Panc1 (cell line): ENCODE results near the gene EIF6. TPM values are rescaled to one million over a fixed set of nuclear protein-coding genes. Genes with fewer than 3 reads are reported as not detected.

Experiments used
- ATAC-seq: fragments of 200-7000 bp; cut with Tn5 transposase; 2 replicates; pipeline ENCODE4 v1.9.1; 2020; ENCODE audit warnings: mild to moderate bottlenecking, moderate library complexity
- BruUV-seq: library from RNA; stranded (reverse); fragments of 400-500 nt; replicated peaks from 2 replicates; lab custom pipeline; 2021; lab: Mats Ljungman, UMichigan
- CTCF ChIA-PET: fragments of 300-600 bp; sonication (Branson Sonifier 250); formaldehyde crosslinking; loops from one replicate; lab custom pipeline; 2022; ENCODE audit warnings: antibody characterized with exemption; lab: Charles Lee
- POLR2A ChIA-PET: fragments of 300-600 bp; sonication (Branson Sonifier 250); formaldehyde crosslinking; loops from one replicate; lab custom pipeline; 2022; ENCODE audit warnings: antibody characterized with exemption; lab: Charles Lee
- DNase-seq: peaks from one replicate; pipeline ENCODE4 v3.0.0-alpha.2; 2010; ENCODE audit warnings: low read depth, low spot score
- H3K27ac ChIP-seq: 2 replicates; pipeline ENCODE4 v1.5.1; 2011; ENCODE audit warnings: mild to moderate bottlenecking, low read length, inconsistent platforms
- H3K27me3 ChIP-seq: fragments of 200-500 bp; sonication (Bioruptor generic); 2 replicates; pipeline ENCODE4 v1.6.0; 2014; ENCODE audit warnings: low read length, inconsistent platforms; ENCODE audit not compliant: control insufficient read depth, insufficient read depth
- H3K36me3 ChIP-seq: fragments of 200-500 bp; sonication (Bioruptor generic); 2 replicates; pipeline ENCODE4 v1.5.1; 2014; ENCODE audit warnings: inconsistent platforms, mild to moderate bottlenecking, low read length, moderate library complexity; ENCODE audit not compliant: control insufficient read depth, insufficient read depth
- H3K4me1 ChIP-seq: 2 replicates; pipeline ENCODE4 v1.5.1; 2011; ENCODE audit warnings: inconsistent platforms, mild to moderate bottlenecking, low read length, moderate library complexity; ENCODE audit not compliant: control insufficient read depth, insufficient read depth
- H3K4me3 ChIP-seq, 2 experiments: 2 replicates each; pipeline ENCODE4 v1.5.1; 2011 to 2012; ENCODE audit warnings: low read depth in 2 of 2, low read length in 2 of 2, mild to moderate bottlenecking in 2 of 2, inconsistent platforms in 1 of 2, moderate library complexity in 1 of 2
- H3K9me3 ChIP-seq: fragments of 200-500 bp; sonication (Bioruptor generic); 2 replicates; pipeline ENCODE4 v1.5.1; 2014; ENCODE audit warnings: low read depth, mild to moderate bottlenecking, inconsistent platforms, low read length, moderate library complexity; ENCODE audit not compliant: control insufficient read depth, insufficient read depth
- POLR2AphosphoS5 ChIP-seq: IDR thresholded peaks from 2 replicates; pipeline ENCODE4 v1.6.1; 2012; ENCODE audit warnings: mild to moderate bottlenecking, low read depth, low read length, moderate library complexity
- REST ChIP-seq, 2 experiments: IDR thresholded peaks; 2 replicates each; pipeline ENCODE4 v1.6.1; 2011 to 2012; ENCODE audit warnings: low read depth in 2 of 2, control low read depth in 1 of 2, low read length in 1 of 2, mild to moderate bottlenecking in 1 of 2, moderate library complexity in 1 of 2; ENCODE audit not compliant: insufficient read depth in 1 of 2
- SIN3A ChIP-seq: IDR thresholded peaks from 2 replicates; pipeline ENCODE4 v1.6.1; 2012; ENCODE audit warnings: low read depth, mild to moderate bottlenecking, low read length, moderate library complexity, borderline replicate concordance; ENCODE audit not compliant: insufficient read depth
- TCF7L2 ChIP-seq: IDR thresholded peaks from 2 replicates; pipeline ENCODE4 v1.6.1; 2011; ENCODE audit warnings: mild to moderate bottlenecking, low read depth, low read length, inconsistent platforms
- in situ Hi-C: cut with HindIII; loops from 2 replicates; pipeline ENCODE4 v1.10.0; 2016; ENCODE audit warnings: low sequenced_read_pairs, low pct_unique_long_range_greater_than_20kb
- intact Hi-C: fragments of 100-400 bp; cut with micrococcal nuclease; formaldehyde crosslinking; loops from one replicate; pipeline ENCODE4 v1.10.0; 2022; ENCODE audit not compliant: unreplicated experiment
- total RNA-seq: library from RNA; stranded (reverse); gene quantifications from one replicate; pipeline ENCODE4 v1.2.1, GENCODE V29; 2021; ENCODE audit not compliant: unreplicated experiment

The EIF6 gene
- total RNA-seq, 1 experiment from 2014 or later = 258 TPM

- intact Hi-C loops = no loop called here
- ChIA-PET CTCF (no interaction called here), POLR2A (interaction anchor here (0.6 kb wide), 1 partner anchor 508 kb away, joined by 6 read pairs; no protein-coding TSS in a partner anchor)
- DNase-seq = no peak
- no TSS peak for BruUV-seq
- H3K27ac ChIP-seq = peak overlapping the region; percentile 94
- no peaks in the 10 kb centered on the region for H3K27me3 ChIP-seq
- in situ Hi-C loops = no loop called here
- peak overlapping the region; percentile 87 to 88 for H3K4me3 ChIP-seq
- 0 out of 2 replicates have a peak, but pooled peaks have one; percentile 9 for TF ChIP-seq SIN3A
- no peak for TF ChIP-seq TCF7L2
- H3K9me3 ChIP-seq = no peaks in the 10 kb centered on the region
- peaks cover 22% of the 10 kb centered on the region for H3K36me3 ChIP-seq
- peak; percentile 3; the same call in 1 of the 2 replicates for ATAC-seq
- H3K4me1 ChIP-seq = peaks cover 37% of the 10 kb centered on the region
Measured at GRCh38 chr20:35277127-35277526, 7.4 kb downstream of the EIF6 start.

- Histone ChIP-seq H3K27ac (peak overlapping the region; percentile 94), H3K36me3 (peaks cover 22% of the 10 kb centered on the region), H3K4me3 (peak overlapping the region; percentile 87 to 88), H3K4me1 (peaks cover 37% of the 10 kb centered on the region), H3K9me3 (no peaks in the 10 kb centered on the region), H3K27me3 (no peaks in the 10 kb centered on the region)
- ChIA-PET CTCF (interaction anchor here (0.7 kb wide), 1 partner anchor 132 kb away, joined by 3 read pairs; no protein-coding TSS in a partner anchor), POLR2A (interaction anchor here (0.6 kb wide), 1 partner anchor 12 kb away, joined by 8 read pairs; no protein-coding TSS in a partner anchor)
- TSS peak; percentile 63 for BruUV-seq
- in situ Hi-C loops (no loop called here), intact Hi-C loops (no loop called here)
- ATAC-seq (no peak), DNase-seq (no peak)
- no peak for TF ChIP-seq REST (IDR thresholded peaks at IDR 0.05; ENCODE audit: insufficient read depth in 1 of 2, low read depth in 2 of 2, low read length in 1 of 2)
- no peak for TF ChIP-seq POLR2AphosphoS5
Measured at GRCh38 chr20:35276408-35276807, 8.2 kb downstream of the EIF6 start.

GRCh38 chr20:35275741-35276251 lies 8.8 kb downstream of the EIF6 start:
- in situ Hi-C loops (no loop called here), intact Hi-C loops (no loop called here)
- DNase-seq (no peak), ATAC-seq (no peak)
- Histone ChIP-seq H3K27me3 (no peaks in the 10 kb centered on the region), H3K4me1 (peaks cover 37% of the 10 kb centered on the region), H3K36me3 (peaks cover 22% of the 10 kb centered on the region), H3K9me3 (no peaks in the 10 kb centered on the region), H3K4me3 (no peak overlapping the region), H3K27ac (peak overlapping the region; percentile 34; the same call in 1 of the 2 replicates)
- ChIA-PET POLR2A (interaction anchor here (0.6 kb wide), 1 partner anchor 11 kb away, joined by 8 read pairs; no protein-coding TSS in a partner anchor), CTCF (interaction anchor here (0.5 kb wide), 1 partner anchor 55 kb away, joined by 15 read pairs; no protein-coding TSS in a partner anchor)
- BruUV-seq = no TSS peak
- TF ChIP-seq POLR2AphosphoS5 (0 out of 2 replicates have a peak, but pooled peaks have one; percentile 13), REST (IDR thresholded peaks at IDR 0.05; ENCODE audit: insufficient read depth in 1 of 2, low read depth in 2 of 2, low read length in 1 of 2) (no peak)
